C4-2B (cell line): Measurements from ENCODE around the gene LIN28A.
"Not testable (repeated sequence)": the region's sequence is repeated elsewhere in the genome, so short reads cannot be mapped to it uniquely, and the experiment has no call there.

Experiments used
- H3K27ac ChIP-seq: fragments of 450-650 bp; 2 replicates; pipeline ENCODE4 v1.5.1; 2017
- ZFX ChIP-seq: fragments of 450-650 bp; IDR thresholded peaks from 2 replicates; pipeline ENCODE4 v1.6.1; 2017
- TF ChIP-seq, protein P1 (sequence below): fragments of 450-650 bp; conservative IDR thresholded peaks from 2 replicates; pipeline ENCODE4 v1.5.1; 2017; ENCODE audit warnings: mild to moderate bottlenecking

LIN28A gene

DNA sequence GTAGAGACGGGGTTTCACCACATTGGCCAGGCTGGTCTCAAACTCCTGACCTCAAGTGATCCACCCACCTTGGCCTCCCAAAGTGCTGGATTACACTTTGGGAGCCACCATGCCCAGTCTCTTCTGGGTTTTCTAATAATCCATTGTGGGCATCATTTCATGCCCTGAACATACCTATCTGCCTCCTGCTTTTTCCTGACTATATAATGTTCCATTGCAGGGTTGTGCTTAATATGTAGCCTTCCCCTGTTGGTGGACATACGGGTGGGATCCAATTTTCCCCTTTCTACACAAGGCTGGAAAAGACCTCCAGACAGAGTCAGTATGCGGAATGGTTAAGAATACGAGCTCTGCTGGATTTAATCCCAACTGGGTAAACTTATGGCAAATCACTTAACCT is 34.6 kb upstream of the LIN28A start:
- no peak for TF ChIP-seq ZFX
- TF ChIP-seq, protein P1, sequence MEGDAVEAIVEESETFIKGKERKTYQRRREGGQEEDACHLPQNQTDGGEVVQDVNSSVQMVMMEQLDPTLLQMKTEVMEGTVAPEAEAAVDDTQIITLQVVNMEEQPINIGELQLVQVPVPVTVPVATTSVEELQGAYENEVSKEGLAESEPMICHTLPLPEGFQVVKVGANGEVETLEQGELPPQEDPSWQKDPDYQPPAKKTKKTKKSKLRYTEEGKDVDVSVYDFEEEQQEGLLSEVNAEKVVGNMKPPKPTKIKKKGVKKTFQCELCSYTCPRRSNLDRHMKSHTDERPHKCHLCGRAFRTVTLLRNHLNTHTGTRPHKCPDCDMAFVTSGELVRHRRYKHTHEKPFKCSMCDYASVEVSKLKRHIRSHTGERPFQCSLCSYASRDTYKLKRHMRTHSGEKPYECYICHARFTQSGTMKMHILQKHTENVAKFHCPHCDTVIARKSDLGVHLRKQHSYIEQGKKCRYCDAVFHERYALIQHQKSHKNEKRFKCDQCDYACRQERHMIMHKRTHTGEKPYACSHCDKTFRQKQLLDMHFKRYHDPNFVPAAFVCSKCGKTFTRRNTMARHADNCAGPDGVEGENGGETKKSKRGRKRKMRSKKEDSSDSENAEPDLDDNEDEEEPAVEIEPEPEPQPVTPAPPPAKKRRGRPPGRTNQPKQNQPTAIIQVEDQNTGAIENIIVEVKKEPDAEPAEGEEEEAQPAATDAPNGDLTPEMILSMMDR, result no peak
- H3K27ac ChIP-seq, result no peak overlapping the region

- TF ChIP-seq ZFX, result no peak
- TF ChIP-seq, protein P1, result no peak
- H3K27ac ChIP-seq, result no peak overlapping the region
These were observed 32.3 kb upstream of the LIN28A start for GRCh38 chr1:26378088-26378878.

GRCh38 chr1:26378879-26379251 is 31.8 kb upstream of the LIN28A start:
- no peak overlapping the region for H3K27ac ChIP-seq

GRCh38 chr1:26384076-26384475 is 26.5 kb upstream of the LIN28A start:
- no peak overlapping the region for H3K27ac ChIP-seq
- TF ChIP-seq ZFX, result no peak

More at GRCh38 chr1:26378879-26379251, 31.8 kb upstream of the LIN28A start:
- TF ChIP-seq, protein P1, result no peak
- no peak for TF ChIP-seq ZFX

DNA sequence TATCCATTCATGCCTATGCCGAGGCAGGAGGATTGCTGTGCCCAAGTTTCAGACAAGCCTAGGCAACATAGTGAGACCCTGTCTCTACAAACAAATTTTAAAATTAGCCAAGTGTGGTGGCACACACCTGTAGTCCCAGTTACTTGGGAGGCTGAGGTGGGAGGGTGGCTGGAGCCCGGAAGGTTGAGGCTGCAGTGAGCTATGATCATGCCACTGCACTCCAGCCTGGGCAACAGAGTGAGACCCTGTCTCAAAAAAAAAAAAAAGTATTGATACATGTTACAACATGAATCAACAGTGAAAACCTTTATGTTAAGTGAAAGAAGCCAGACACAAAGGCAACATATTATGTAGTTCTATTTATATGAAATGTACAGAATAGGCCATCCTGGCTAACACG is 25.6 kb upstream of the LIN28A start:
- H3K27ac ChIP-seq, result not testable (repeated sequence)

- H3K27ac ChIP-seq, result no peak overlapping the region
- no peak for TF ChIP-seq ZFX
- TF ChIP-seq, protein P1, result no peak
These were observed 23.2 kb upstream of the LIN28A start for GRCh38 chr1:26387447-26387846.

- TF ChIP-seq ZFX, result no peak
- TF ChIP-seq, protein P1, result no peak
- no peak overlapping the region for H3K27ac ChIP-seq
These were observed 21.7 kb upstream of the LIN28A start for GRCh38 chr1:26388791-26389445.

DNA sequence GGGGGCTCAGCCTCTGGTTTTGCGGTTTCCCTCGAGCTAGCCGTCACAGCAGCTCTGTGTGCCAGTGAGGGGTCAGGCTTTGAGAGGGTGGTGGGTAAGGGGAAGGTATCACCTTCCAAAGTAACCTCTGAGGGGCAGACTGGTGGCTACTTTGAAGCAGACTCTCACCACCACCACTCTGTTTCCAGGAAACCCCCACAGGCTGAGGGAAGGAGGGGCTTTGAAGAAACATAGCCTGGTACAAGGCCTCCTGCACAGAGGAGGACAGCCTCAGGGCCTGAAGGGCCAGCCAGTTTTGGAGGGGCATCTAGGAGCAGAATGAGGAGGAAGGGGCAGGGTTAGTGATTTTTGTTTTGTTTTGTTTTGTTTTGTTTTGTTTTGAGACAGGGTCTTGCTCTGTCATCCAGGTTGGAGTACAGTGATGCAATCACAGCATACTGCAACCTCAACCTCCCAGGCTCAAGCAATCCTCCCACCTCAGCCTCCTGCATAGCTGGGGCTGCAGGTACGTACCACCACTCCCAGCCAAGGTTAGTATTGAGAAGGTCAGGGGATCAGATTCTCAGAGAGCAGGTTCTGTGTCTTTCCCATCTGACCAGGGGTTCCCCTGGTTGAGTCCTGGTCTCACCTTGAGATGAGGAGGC is 20.9 kb upstream of the LIN28A start:
- TF ChIP-seq, protein P1, result no peak
- no peak for TF ChIP-seq ZFX
- H3K27ac ChIP-seq, result peak overlapping the region; percentile 40; the same call in 1 of the 2 replicates
